GM19035 (cell line): ENCODE data around the gene SLC35F3.

ENCODE experiments used
- ATAC-seq: cut with Tn5 transposase; IDR thresholded peaks from one replicate; pipeline ENCODE4 v1.9.1; 2021; ENCODE audit not compliant: unreplicated experiment

SLC35F3 gene

GRCh38 chr1:233909195-233909594 is 4.7 kb downstream of the SLC35F3 start:
- ATAC-seq, result no peak

- ATAC-seq, result no peak
Observed at GRCh38 chr1:233912447-233912846, 8.0 kb downstream of the SLC35F3 start.

GRCh38 chr1:233912909-233913308 is 8.4 kb downstream of the SLC35F3 start:
- no peak for ATAC-seq

- ATAC-seq, result no peak
Observed at GRCh38 chr1:233916706-233917105, 12.2 kb downstream of the SLC35F3 start.

- ATAC-seq, result no peak
Observed at GRCh38 chr1:233919786-233920185, 15.3 kb downstream of the SLC35F3 start.

- ATAC-seq, result no peak
Observed at GRCh38 chr1:233928123-233928522, 23.6 kb downstream of the SLC35F3 start.

- ATAC-seq, result no peak
Observed at GRCh38 chr1:233933339-233933738, 28.9 kb downstream of the SLC35F3 start.

GRCh38 chr1:233935297-233935868 is 30.9 kb downstream of the SLC35F3 start:
- ATAC-seq, result no peak

- ATAC-seq, result no peak
Observed at GRCh38 chr1:233936422-233936821, 31.9 kb downstream of the SLC35F3 start.

- ATAC-seq, result no peak
Observed at GRCh38 chr1:233936842-233937241, 32.4 kb downstream of the SLC35F3 start.

GRCh38 chr1:233938476-233938875 is 34.0 kb downstream of the SLC35F3 start:
- no peak for ATAC-seq

- ATAC-seq, result no peak
Observed at GRCh38 chr1:233939451-233939850, 35.0 kb downstream of the SLC35F3 start.

- no peak for ATAC-seq
Observed at GRCh38 chr1:233940908-233941307, 36.4 kb downstream of the SLC35F3 start.

GRCh38 chr1:233944601-233945000 is 40.1 kb downstream of the SLC35F3 start:
- no peak for ATAC-seq

GRCh38 chr1:233945573-233945972 is 41.1 kb downstream of the SLC35F3 start:
- no peak for ATAC-seq

- ATAC-seq, result no peak
Observed at GRCh38 chr1:233945979-233946378, 41.5 kb downstream of the SLC35F3 start.

- ATAC-seq, result no peak
Observed at GRCh38 chr1:233946724-233947123, 42.2 kb downstream of the SLC35F3 start.

- no peak for ATAC-seq
Observed at GRCh38 chr1:233951804-233952203, 47.3 kb downstream of the SLC35F3 start.

GRCh38 chr1:233957691-233958090 is 53.2 kb downstream of the SLC35F3 start:
- ATAC-seq, result no peak

GRCh38 chr1:233959102-233959501 is 54.6 kb downstream of the SLC35F3 start:
- ATAC-seq, result no peak

- no peak for ATAC-seq
Observed at GRCh38 chr1:233959971-233960370, 55.5 kb downstream of the SLC35F3 start.

- no peak for ATAC-seq
Observed at GRCh38 chr1:233960386-233960785, 55.9 kb downstream of the SLC35F3 start.

- no peak for ATAC-seq
Observed at GRCh38 chr1:233962878-233963277, 58.4 kb downstream of the SLC35F3 start.
